Epithelial cell of proximal tubule (primary cell): ENCODE measurements around the gene ASTN2. TPM values are rescaled to one million over a fixed set of nuclear protein-coding genes. Genes with fewer than 3 reads are reported as not detected.

Source experiments
- DNase-seq: peaks from one replicate; pipeline ENCODE4 v3.0.0-alpha.2; 2011; ENCODE audit warnings: low read depth
- H3K4me3 ChIP-seq: 2 replicates; pipeline ENCODE4 v1.5.1; 2011; ENCODE audit warnings: low read depth, mild to moderate bottlenecking, low read length
- CTCF ChIP-seq: conservative IDR thresholded peaks from 2 replicates; pipeline ENCODE4 v1.5.1; 2012; ENCODE audit warnings: low read depth, mild to moderate bottlenecking, low read length
- total RNA-seq: library from RNA; depleted of rRNA; stranded (reverse); fragments of >200 nt; gene quantifications from 2 replicates; pipeline ENCODE4 v1.2.3, GENCODE V29; 2015

Gene ASTN2
- total RNA-seq, 1 donor from 2014 or later: 4.4 TPM

- TF ChIP-seq CTCF: no peak
- no peak overlapping the region for H3K4me3 ChIP-seq
- DNase-seq: no peak
These were observed 5.5 kb downstream of the ASTN2 start for GRCh38 chr9:117409321-117409720.

- DNase-seq: no peak
- no peak for TF ChIP-seq CTCF
- H3K4me3 ChIP-seq: no peak overlapping the region
These were observed 7.3 kb downstream of the ASTN2 start for GRCh38 chr9:117407436-117408022.

GRCh38 chr9:117405950-117406705 lies 8.7 kb downstream of the ASTN2 start:
- TF ChIP-seq CTCF: no peak
- no peak overlapping the region for H3K4me3 ChIP-seq
- no peak for DNase-seq

- no peak for TF ChIP-seq CTCF
- DNase-seq: no peak
These were observed 11.0 kb downstream of the ASTN2 start for GRCh38 chr9:117403848-117404247.

GRCh38 chr9:117403403-117403811 lies 11.4 kb downstream of the ASTN2 start:
- TF ChIP-seq CTCF: no peak
- DNase-seq: no peak
- no peak overlapping the region for H3K4me3 ChIP-seq

More at GRCh38 chr9:117403848-117404247, 11.0 kb downstream of the ASTN2 start:
- no peak overlapping the region for H3K4me3 ChIP-seq

GRCh38 chr9:117400171-117400570 lies 14.7 kb downstream of the ASTN2 start:
- no peak overlapping the region for H3K4me3 ChIP-seq
- DNase-seq: no peak
- no peak for TF ChIP-seq CTCF
